Calu3 (cell line): ENCODE results near the gene ALLC. TPM values are rescaled to one million over a fixed set of nuclear protein-coding genes. Genes with fewer than 3 reads are reported as not detected.

ENCODE experiments used
- BruUV-seq: library from RNA; stranded (reverse); fragments of 400-500 nt; replicated peaks from 2 replicates; lab custom pipeline; 2021; lab: Mats Ljungman, UMichigan
- CTCF ChIA-PET: fragments of 300-600 bp; sonication (Branson Sonifier 250); formaldehyde crosslinking; loops from one replicate; lab custom pipeline; 2022; ENCODE audit warnings: antibody characterized with exemption; lab: Charles Lee
- DNase-seq: peaks from one replicate; pipeline ENCODE4 v3.0.0; 2022
- H3K27ac Mint-ChIP-seq: one replicate; pipeline ENCODE4 v1.8.0; 2022; ENCODE audit warnings: mixed read lengths; ENCODE audit not compliant: unreplicated experiment
- H3K27me3 Mint-ChIP-seq: one replicate; pipeline ENCODE4 v1.8.0; 2022; ENCODE audit warnings: mixed read lengths; ENCODE audit not compliant: unreplicated experiment
- H3K36me3 Mint-ChIP-seq: one replicate; pipeline ENCODE4 v1.8.0; 2022; ENCODE audit warnings: mild to moderate bottlenecking, moderate library complexity, mixed read lengths; ENCODE audit not compliant: insufficient read depth, unreplicated experiment
- H3K4me1 Mint-ChIP-seq: one replicate; pipeline ENCODE4 v1.8.0; 2022; ENCODE audit warnings: mild to moderate bottlenecking, low read depth, mixed read lengths; ENCODE audit not compliant: unreplicated experiment
- H3K4me3 Mint-ChIP-seq: one replicate; pipeline ENCODE4 v1.8.0; 2022; ENCODE audit warnings: mild to moderate bottlenecking, low read depth, moderate library complexity, mixed read lengths; ENCODE audit not compliant: unreplicated experiment
- H3K9me3 Mint-ChIP-seq: one replicate; pipeline ENCODE4 v1.8.0; 2022; ENCODE audit warnings: low read depth, mixed read lengths; ENCODE audit not compliant: unreplicated experiment
- intact Hi-C: fragments of 100-400 bp; cut with micrococcal nuclease; formaldehyde crosslinking; loops from one replicate; pipeline ENCODE4 v1.10.0; 2022; ENCODE audit not compliant: unreplicated experiment
- total RNA-seq: library from RNA; stranded (reverse); gene quantifications from 2 replicates; pipeline ENCODE4 v1.2.3, GENCODE V29; 2022
- TF ChIP-seq, protein P1 (sequence below): fragments of 200-600 bp; IDR thresholded peaks from one replicate; pipeline ENCODE4 v1.8.0; 2022; ENCODE audit warnings: antibody characterized with exemption; ENCODE audit not compliant: unreplicated experiment

The ALLC gene
- total RNA-seq, 1 experiment from 2014 or later, result not detected

DNA sequence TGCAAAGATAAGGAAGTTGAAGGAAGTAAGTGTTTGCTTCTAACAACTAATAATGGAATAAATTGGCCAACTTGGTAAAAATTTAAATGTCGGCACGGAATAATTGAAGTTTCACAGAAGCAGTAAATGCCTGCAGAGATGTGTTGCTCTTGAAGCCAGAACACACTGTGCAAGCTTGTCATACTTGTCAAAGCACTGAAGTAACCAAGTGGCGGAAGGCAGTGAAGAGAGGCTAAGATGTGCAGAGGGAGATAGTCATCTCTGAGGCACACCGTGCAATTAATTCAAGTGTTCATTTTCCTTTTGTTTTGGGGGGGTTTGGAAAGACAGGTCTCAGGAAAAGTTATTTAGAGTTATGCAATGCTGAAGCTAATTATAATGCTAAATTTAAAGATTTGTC lies 50.6 kb downstream of the ALLC start:
- H3K27me3 Mint-ChIP-seq, result peaks cover 13% of the 10 kb centered on the region
- CTCF ChIA-PET, result no interaction called here
- no peaks in the 10 kb centered on the region for H3K36me3 Mint-ChIP-seq
- no peaks in the 10 kb centered on the region for H3K9me3 Mint-ChIP-seq
- DNase-seq, result no peak
- BruUV-seq, result no TSS peak
- intact Hi-C loops, result no loop called here
- no peak overlapping the region for H3K4me3 Mint-ChIP-seq
- H3K27ac Mint-ChIP-seq, result no peak overlapping the region
- no peaks in the 10 kb centered on the region for H3K4me1 Mint-ChIP-seq
- TF ChIP-seq, protein P1, sequence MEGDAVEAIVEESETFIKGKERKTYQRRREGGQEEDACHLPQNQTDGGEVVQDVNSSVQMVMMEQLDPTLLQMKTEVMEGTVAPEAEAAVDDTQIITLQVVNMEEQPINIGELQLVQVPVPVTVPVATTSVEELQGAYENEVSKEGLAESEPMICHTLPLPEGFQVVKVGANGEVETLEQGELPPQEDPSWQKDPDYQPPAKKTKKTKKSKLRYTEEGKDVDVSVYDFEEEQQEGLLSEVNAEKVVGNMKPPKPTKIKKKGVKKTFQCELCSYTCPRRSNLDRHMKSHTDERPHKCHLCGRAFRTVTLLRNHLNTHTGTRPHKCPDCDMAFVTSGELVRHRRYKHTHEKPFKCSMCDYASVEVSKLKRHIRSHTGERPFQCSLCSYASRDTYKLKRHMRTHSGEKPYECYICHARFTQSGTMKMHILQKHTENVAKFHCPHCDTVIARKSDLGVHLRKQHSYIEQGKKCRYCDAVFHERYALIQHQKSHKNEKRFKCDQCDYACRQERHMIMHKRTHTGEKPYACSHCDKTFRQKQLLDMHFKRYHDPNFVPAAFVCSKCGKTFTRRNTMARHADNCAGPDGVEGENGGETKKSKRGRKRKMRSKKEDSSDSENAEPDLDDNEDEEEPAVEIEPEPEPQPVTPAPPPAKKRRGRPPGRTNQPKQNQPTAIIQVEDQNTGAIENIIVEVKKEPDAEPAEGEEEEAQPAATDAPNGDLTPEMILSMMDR, result no peak

DNA sequence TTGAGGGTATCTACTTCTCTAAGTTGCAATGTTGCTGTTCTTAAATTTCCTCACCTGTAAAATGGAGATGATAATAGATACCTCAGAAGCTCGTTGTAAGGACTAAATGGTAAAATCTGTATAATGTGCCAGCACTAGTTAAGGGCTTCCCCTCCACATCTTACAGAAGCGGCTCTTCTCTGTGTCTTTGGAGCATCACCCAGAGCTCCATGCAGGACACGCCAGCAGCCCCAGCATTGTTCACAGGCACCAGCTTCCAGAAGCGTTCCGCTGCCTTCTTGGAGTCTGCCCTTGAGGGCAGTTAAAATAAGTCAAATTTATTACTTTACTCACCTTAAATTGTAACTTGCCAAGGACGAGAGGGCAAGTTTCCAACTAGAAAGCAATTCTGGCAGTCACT lies 51.2 kb downstream of the ALLC start:
- TF ChIP-seq, protein P1, result no peak
- no peak overlapping the region for H3K27ac Mint-ChIP-seq
- H3K27me3 Mint-ChIP-seq, result peaks cover 13% of the 10 kb centered on the region
- no peaks in the 10 kb centered on the region for H3K4me1 Mint-ChIP-seq
- BruUV-seq, result no TSS peak
- H3K9me3 Mint-ChIP-seq, result no peaks in the 10 kb centered on the region
- no peak overlapping the region for H3K4me3 Mint-ChIP-seq
- DNase-seq, result no peak
- no peaks in the 10 kb centered on the region for H3K36me3 Mint-ChIP-seq
- intact Hi-C loops, result no loop called here
- CTCF ChIA-PET, result no interaction called here

DNA sequence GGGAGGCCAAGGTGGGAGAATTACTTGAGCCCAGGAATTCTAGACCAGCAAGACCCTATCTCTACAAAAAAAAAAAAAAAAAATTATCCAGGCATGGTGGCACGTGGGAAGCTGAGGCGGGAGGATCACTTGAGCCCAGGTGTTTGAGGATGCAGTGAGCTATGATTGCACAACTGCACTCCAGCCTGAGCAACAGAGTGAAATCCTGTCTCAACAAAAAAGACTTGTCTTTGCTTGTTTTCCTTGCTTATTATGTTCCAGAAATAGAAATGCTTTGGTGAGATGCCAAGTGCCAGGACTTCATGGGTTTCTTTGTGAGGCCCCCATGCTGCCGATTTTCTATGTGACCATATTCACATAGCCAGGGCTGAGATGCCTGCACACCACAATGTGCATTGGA lies 54.4 kb downstream of the ALLC start:
- no TSS peak for BruUV-seq
- DNase-seq, result no peak
- CTCF ChIA-PET, result interaction anchor here (0.7 kb wide), 1 partner anchor 58 kb away, joined by 3 read pairs; no protein-coding TSS in a partner anchor
- no peaks in the 10 kb centered on the region for H3K9me3 Mint-ChIP-seq
- H3K4me3 Mint-ChIP-seq, result no peak overlapping the region
- H3K4me1 Mint-ChIP-seq, result no peaks in the 10 kb centered on the region
- peaks cover 13% of the 10 kb centered on the region for H3K27me3 Mint-ChIP-seq
- TF ChIP-seq, protein P1, result no peak
- intact Hi-C loops, result no loop called here
- no peaks in the 10 kb centered on the region for H3K36me3 Mint-ChIP-seq
- H3K27ac Mint-ChIP-seq, result no peak overlapping the region

- intact Hi-C loops, result no loop called here
- Mint-ChIP-seq H3K27ac (no peak overlapping the region), H3K4me1 (no peaks in the 10 kb centered on the region), H3K36me3 (no peaks in the 10 kb centered on the region), H3K9me3 (no peaks in the 10 kb centered on the region), H3K27me3 (peaks cover 11% of the 10 kb centered on the region), H3K4me3 (no peak overlapping the region)
- TF ChIP-seq, protein P1, result no peak
- CTCF ChIA-PET, result interaction anchor here (0.7 kb wide), 1 partner anchor 58 kb away, joined by 3 read pairs; no protein-coding TSS in a partner anchor
- no peak for DNase-seq
- no TSS peak for BruUV-seq
Measured at GRCh38 chr2:3712831-3713503, 55.0 kb downstream of the ALLC start.
